ENCODE results near the gene MRPL17. TPM values are rescaled to one million over a fixed set of nuclear protein-coding genes. Genes with fewer than 3 reads are reported as not detected.
A peak's percentile ranks its signal among the peaks of the same experiment; 100 is the strongest.

MRPL17 gene
- total and polyA plus RNA-seq, 2 experiments from 2014 or later = 34.5 to 62.7 TPM

GRCh38 chr11:6681505-6681904, 1.6 kb downstream of the MRPL17 start:
- peak overlapping the region; percentile 43 for H3K4me3 ChIP-seq
- H3K4me1 ChIP-seq (ENCODE audit: insufficient read depth) = peaks cover 10% of the 10 kb centered on the region
- no peaks in the 10 kb centered on the region for H3K9me2 ChIP-seq (replicated peaks; ENCODE audit: insufficient read depth)
- no peak for DNase-seq (ENCODE audit: low spot score)
- no peak overlapping the region for H2AFZ ChIP-seq
- H3K36me3 ChIP-seq (replicated peaks; ENCODE audit: insufficient read depth, low read depth) = no peaks in the 10 kb centered on the region
- no peaks in the 10 kb centered on the region for H3K9me3 ChIP-seq (ENCODE audit: low read depth)
- 96% methylated on average over 1 of the region's 1 CpG for WGBS (ENCODE audit: low lambda C conversion rate, missing lambda C conversion rate)
- H3K27ac ChIP-seq = no peak overlapping the region
- no peaks in the 10 kb centered on the region for H3K27me3 ChIP-seq
- TF ChIP-seq CTCF (IDR thresholded peaks at IDR 0.05; ENCODE audit: poor library complexity) (no peak), EZH2 (IDR thresholded peaks at IDR 0.05; ENCODE audit: borderline replicate concordance) (no peak), EZH2phosphoT487 (IDR thresholded peaks at IDR 0.05; ENCODE audit: low read depth, severe bottlenecking, unreplicated experiment) (no peak)
- H3K79me2 ChIP-seq = peaks cover 21% of the 10 kb centered on the region
- H4K20me1 ChIP-seq (ENCODE audit: insufficient read depth, poor library complexity, severe bottlenecking) = no peaks in the 10 kb centered on the region
- H3K4me2 ChIP-seq = peak overlapping the region; percentile 89

- no peak overlapping the region for H3K27ac ChIP-seq
- no peak overlapping the region for H2AFZ ChIP-seq
- H3K36me3 ChIP-seq (replicated peaks; ENCODE audit: insufficient read depth, low read depth) = no peaks in the 10 kb centered on the region
- H3K4me2 ChIP-seq = no peak overlapping the region
- WGBS (ENCODE audit: low lambda C conversion rate, missing lambda C conversion rate) = 83% methylated on average over 3 of the region's 3 CpGs
- H3K4me3 ChIP-seq = no peak overlapping the region
- H3K79me2 ChIP-seq = peaks cover 14% of the 10 kb centered on the region
- DNase-seq (ENCODE audit: low spot score) = no peak
- no peaks in the 10 kb centered on the region for H4K20me1 ChIP-seq (ENCODE audit: insufficient read depth, poor library complexity, severe bottlenecking)
- no peaks in the 10 kb centered on the region for H3K27me3 ChIP-seq
- H3K9me3 ChIP-seq (ENCODE audit: low read depth) = no peaks in the 10 kb centered on the region
- TF ChIP-seq CTCF (IDR thresholded peaks at IDR 0.05; ENCODE audit: poor library complexity) = no peak
- TF ChIP-seq EZH2phosphoT487 (IDR thresholded peaks at IDR 0.05; ENCODE audit: low read depth, severe bottlenecking, unreplicated experiment) = no peak
- no peak for TF ChIP-seq EZH2 (IDR thresholded peaks at IDR 0.05; ENCODE audit: borderline replicate concordance)
- H3K4me1 ChIP-seq (ENCODE audit: insufficient read depth) = peaks cover 10% of the 10 kb centered on the region
- no peaks in the 10 kb centered on the region for H3K9me2 ChIP-seq (replicated peaks; ENCODE audit: insufficient read depth)
These were observed 6.1 kb downstream of the MRPL17 start for GRCh38 chr11:6677018-6677417.

- Histone ChIP-seq H2AFZ (no peak overlapping the region), H3K27me3 (no peaks in the 10 kb centered on the region), H3K9me3 (ENCODE audit: low read depth) (no peaks in the 10 kb centered on the region), H3K9me2 (replicated peaks; ENCODE audit: insufficient read depth) (no peaks in the 10 kb centered on the region), H3K4me2 (no peak overlapping the region), H3K79me2 (no peaks in the 10 kb centered on the region), H3K27ac (no peak overlapping the region), H3K4me1 (ENCODE audit: insufficient read depth) (no peaks in the 10 kb centered on the region), H3K4me3 (no peak overlapping the region), H4K20me1 (ENCODE audit: insufficient read depth, poor library complexity, severe bottlenecking) (no peaks in the 10 kb centered on the region), H3K36me3 (replicated peaks; ENCODE audit: insufficient read depth, low read depth) (no peaks in the 10 kb centered on the region)
- no peak for TF ChIP-seq EZH2phosphoT487 (IDR thresholded peaks at IDR 0.05; ENCODE audit: low read depth, severe bottlenecking, unreplicated experiment)
- TF ChIP-seq CTCF (IDR thresholded peaks at IDR 0.05; ENCODE audit: poor library complexity) = no peak
- no peak for TF ChIP-seq EZH2 (IDR thresholded peaks at IDR 0.05; ENCODE audit: borderline replicate concordance)
- no peak for DNase-seq (ENCODE audit: low spot score)
- WGBS (ENCODE audit: low lambda C conversion rate, missing lambda C conversion rate) = 91% methylated on average over 4 of the region's 4 CpGs
These were observed 8.3 kb downstream of the MRPL17 start for GRCh38 chr11:6674862-6675261.

GRCh38 chr11:6674219-6674597, 8.9 kb downstream of the MRPL17 start:
- no peaks in the 10 kb centered on the region for H3K36me3 ChIP-seq (replicated peaks; ENCODE audit: insufficient read depth, low read depth)
- H4K20me1 ChIP-seq (ENCODE audit: insufficient read depth, poor library complexity, severe bottlenecking) = no peaks in the 10 kb centered on the region
- TF ChIP-seq EZH2 (IDR thresholded peaks at IDR 0.05; ENCODE audit: borderline replicate concordance) (no peak), CTCF (IDR thresholded peaks at IDR 0.05; ENCODE audit: poor library complexity) (no peak), EZH2phosphoT487 (IDR thresholded peaks at IDR 0.05; ENCODE audit: low read depth, severe bottlenecking, unreplicated experiment) (no peak)
- no peaks in the 10 kb centered on the region for H3K4me1 ChIP-seq (ENCODE audit: insufficient read depth)
- H2AFZ ChIP-seq = no peak overlapping the region
- WGBS (ENCODE audit: low lambda C conversion rate, missing lambda C conversion rate) = 90% methylated on average over 1 of the region's 1 CpG
- no peak overlapping the region for H3K4me3 ChIP-seq
- no peaks in the 10 kb centered on the region for H3K79me2 ChIP-seq
- H3K27me3 ChIP-seq = no peaks in the 10 kb centered on the region
- no peaks in the 10 kb centered on the region for H3K9me3 ChIP-seq (ENCODE audit: low read depth)
- DNase-seq (ENCODE audit: low spot score) = no peak
- H3K4me2 ChIP-seq = no peak overlapping the region
- no peak overlapping the region for H3K27ac ChIP-seq
- H3K9me2 ChIP-seq (replicated peaks; ENCODE audit: insufficient read depth) = no peaks in the 10 kb centered on the region

Data from hepatocyte (in vitro differentiated cells).